ENCODE data around the gene DCAF5. TPM values are rescaled to one million over a fixed set of nuclear protein-coding genes. Genes with fewer than 3 reads are reported as not detected.

Gene DCAF5
- total and polyA plus RNA-seq, 2 of the 8 experiments (the other 6 are each of a cell fraction or from before 2014, with no cell fraction given), result 24.3 to 31.0 TPM

GRCh38 chr14:69010648-69011047, 142.3 kb downstream of the DCAF5 start (continued):
- TF ChIP-seq CHD7 (IDR thresholded peaks at IDR 0.05; ENCODE audit: insufficient replicate concordance, low read length), result no peak
- TF ChIP-seq RNF2 (IDR thresholded peaks at IDR 0.05; ENCODE audit: borderline replicate concordance, low read depth, low read length, missing control alignments, poor library complexity, severe bottlenecking), result no peak
